Measurements from ENCODE around the gene DOCK3.
"Not testable (repeated sequence)": the region's sequence is repeated elsewhere in the genome, so short reads cannot be mapped to it uniquely, and the experiment has no call there.

- not testable (repeated sequence) for TF ChIP-seq ZFP3 (CRISPR knock-in tag; IDR thresholded peaks at IDR 0.05); TCF4 (CRISPR knock-in tag; IDR thresholded peaks at IDR 0.05; ENCODE audit: borderline replicate concordance); ZC3H10 (CRISPR knock-in tag; IDR thresholded peaks at IDR 0.05); PATZ1 (CRISPR knock-in tag; IDR thresholded peaks at IDR 0.05; ENCODE audit: borderline replicate concordance); PPARA (CRISPR knock-in tag; IDR thresholded peaks at IDR 0.05; ENCODE audit: borderline replicate concordance); ZNF70 (CRISPR knock-in tag; IDR thresholded peaks at IDR 0.05); RARB (CRISPR knock-in tag; IDR thresholded peaks at IDR 0.05)
- TF ChIP-seq, protein P1, sequence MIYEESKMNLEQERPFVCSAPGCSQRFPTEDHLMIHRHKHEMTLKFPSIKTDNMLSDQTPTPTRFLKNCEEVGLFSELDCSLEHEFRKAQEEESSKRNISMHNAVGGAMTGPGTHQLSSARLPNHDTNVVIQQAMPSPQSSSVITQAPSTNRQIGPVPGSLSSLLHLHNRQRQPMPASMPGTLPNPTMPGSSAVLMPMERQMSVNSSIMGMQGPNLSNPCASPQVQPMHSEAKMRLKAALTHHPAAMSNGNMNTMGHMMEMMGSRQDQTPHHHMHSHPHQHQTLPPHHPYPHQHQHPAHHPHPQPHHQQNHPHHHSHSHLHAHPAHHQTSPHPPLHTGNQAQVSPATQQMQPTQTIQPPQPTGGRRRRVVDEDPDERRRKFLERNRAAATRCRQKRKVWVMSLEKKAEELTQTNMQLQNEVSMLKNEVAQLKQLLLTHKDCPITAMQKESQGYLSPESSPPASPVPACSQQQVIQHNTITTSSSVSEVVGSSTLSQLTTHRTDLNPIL (CRISPR knock-in tag; IDR thresholded peaks at IDR 0.05; ENCODE audit: low read depth): not testable (repeated sequence)
These were observed 208.0 kb downstream of the DOCK3 start for GRCh38 chr3:50882733-50883132.
